ENCODE data around the gene KERA.

KERA gene

GRCh38 chr12:91033251-91033650 is 24.6 kb downstream of the KERA start (continued):
- TF ChIP-seq, protein P1, sequence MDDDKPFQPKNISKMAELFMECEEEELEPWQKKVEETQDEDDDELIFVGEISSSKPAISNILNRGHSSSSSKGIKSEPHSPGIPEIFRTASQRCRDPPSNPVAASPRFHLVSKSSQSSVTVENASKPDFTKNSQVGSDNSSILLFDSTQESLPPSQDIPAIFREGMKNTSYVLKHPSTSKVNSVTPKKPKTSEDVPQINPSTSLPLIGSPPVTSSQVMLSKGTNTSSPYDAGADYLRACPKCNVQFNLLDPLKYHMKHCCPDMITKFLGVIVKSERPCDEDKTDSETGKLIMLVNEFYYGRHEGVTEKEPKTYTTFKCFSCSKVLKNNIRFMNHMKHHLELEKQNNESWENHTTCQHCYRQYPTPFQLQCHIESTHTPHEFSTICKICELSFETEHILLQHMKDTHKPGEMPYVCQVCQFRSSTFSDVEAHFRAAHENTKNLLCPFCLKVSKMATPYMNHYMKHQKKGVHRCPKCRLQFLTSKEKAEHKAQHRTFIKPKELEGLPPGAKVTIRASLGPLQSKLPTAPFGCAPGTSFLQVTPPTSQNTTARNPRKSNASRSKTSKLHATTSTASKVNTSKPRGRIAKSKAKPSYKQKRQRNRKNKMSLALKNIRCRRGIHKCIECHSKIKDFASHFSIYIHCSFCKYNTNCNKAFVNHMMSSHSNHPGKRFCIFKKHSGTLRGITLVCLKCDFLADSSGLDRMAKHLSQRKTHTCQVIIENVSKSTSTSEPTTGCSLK (tag by site-specific recombination; IDR thresholded peaks at IDR 0.05): no peak
- TF ChIP-seq ZBTB49 (tag by site-specific recombination; IDR thresholded peaks at IDR 0.05; ENCODE audit: low read depth) (no peak), ZBTB7A (tag by site-specific recombination; IDR thresholded peaks at IDR 0.05; ENCODE audit: low read depth) (no peak), ZNF398 (tag by site-specific recombination; IDR thresholded peaks at IDR 0.05) (no peak), ZNF558 (tag by site-specific recombination; IDR thresholded peaks at IDR 0.05) (no peak), ZNF324 (tag by site-specific recombination; IDR thresholded peaks at IDR 0.05) (no peak), ZNF610 (tag by site-specific recombination; IDR thresholded peaks at IDR 0.05; ENCODE audit: borderline replicate concordance) (no peak)
- TF ChIP-seq, protein P2, sequence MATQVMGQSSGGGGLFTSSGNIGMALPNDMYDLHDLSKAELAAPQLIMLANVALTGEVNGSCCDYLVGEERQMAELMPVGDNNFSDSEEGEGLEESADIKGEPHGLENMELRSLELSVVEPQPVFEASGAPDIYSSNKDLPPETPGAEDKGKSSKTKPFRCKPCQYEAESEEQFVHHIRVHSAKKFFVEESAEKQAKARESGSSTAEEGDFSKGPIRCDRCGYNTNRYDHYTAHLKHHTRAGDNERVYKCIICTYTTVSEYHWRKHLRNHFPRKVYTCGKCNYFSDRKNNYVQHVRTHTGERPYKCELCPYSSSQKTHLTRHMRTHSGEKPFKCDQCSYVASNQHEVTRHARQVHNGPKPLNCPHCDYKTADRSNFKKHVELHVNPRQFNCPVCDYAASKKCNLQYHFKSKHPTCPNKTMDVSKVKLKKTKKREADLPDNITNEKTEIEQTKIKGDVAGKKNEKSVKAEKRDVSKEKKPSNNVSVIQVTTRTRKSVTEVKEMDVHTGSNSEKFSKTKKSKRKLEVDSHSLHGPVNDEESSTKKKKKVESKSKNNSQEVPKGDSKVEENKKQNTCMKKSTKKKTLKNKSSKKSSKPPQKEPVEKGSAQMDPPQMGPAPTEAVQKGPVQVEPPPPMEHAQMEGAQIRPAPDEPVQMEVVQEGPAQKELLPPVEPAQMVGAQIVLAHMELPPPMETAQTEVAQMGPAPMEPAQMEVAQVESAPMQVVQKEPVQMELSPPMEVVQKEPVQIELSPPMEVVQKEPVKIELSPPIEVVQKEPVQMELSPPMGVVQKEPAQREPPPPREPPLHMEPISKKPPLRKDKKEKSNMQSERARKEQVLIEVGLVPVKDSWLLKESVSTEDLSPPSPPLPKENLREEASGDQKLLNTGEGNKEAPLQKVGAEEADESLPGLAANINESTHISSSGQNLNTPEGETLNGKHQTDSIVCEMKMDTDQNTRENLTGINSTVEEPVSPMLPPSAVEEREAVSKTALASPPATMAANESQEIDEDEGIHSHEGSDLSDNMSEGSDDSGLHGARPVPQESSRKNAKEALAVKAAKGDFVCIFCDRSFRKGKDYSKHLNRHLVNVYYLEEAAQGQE (tag by site-specific recombination; IDR thresholded peaks at IDR 0.05): no peak

GRCh38 chr12:91023326-91024004 is 34.4 kb downstream of the KERA start:
- H3K4me1 ChIP-seq (ENCODE audit: control insufficient read depth, insufficient read depth, low read length): no peaks in the 10 kb centered on the region
- POLR2A ChIA-PET: no interaction called here
- no peaks in the 10 kb centered on the region for H3K36me3 ChIP-seq (ENCODE audit: control insufficient read depth in 2 of 2, insufficient read depth in 1 of 2, low read length in 2 of 2)
- no peak overlapping the region for H3K27ac ChIP-seq (ENCODE audit: extremely low read depth, low read depth, low read length)
- CTCF ChIA-PET: interaction anchor here (1.2 kb wide), 1 partner anchor 85 kb away, joined by 3 read pairs; no protein-coding TSS in a partner anchor
- no peak overlapping the region for H3K4me3 ChIP-seq (ENCODE audit: low read depth, low read length)
- no peaks in the 10 kb centered on the region for H3K9me3 ChIP-seq (ENCODE audit: control insufficient read depth, insufficient read depth, low read depth, low read length)
- TF ChIP-seq ZNF24 (tag by site-specific recombination; IDR thresholded peaks at IDR 0.05) (no peak), ZBTB26 (tag by site-specific recombination; optimal IDR thresholded peaks at IDR 0.05) (no peak), ZNF133 (tag by site-specific recombination; IDR thresholded peaks at IDR 0.05) (no peak), SP3 (tag by site-specific recombination; IDR thresholded peaks at IDR 0.05) (no peak), ZNF692 (tag by site-specific recombination; IDR thresholded peaks at IDR 0.05) (no peak), ZNF266 (tag by site-specific recombination; IDR thresholded peaks at IDR 0.05; ENCODE audit: low read depth) (no peak), ZNF530 (tag by site-specific recombination; IDR thresholded peaks at IDR 0.05; ENCODE audit: low read depth) (no peak), KLF10 (tag by site-specific recombination; IDR thresholded peaks at IDR 0.05) (no peak), ZNF157 (tag by site-specific recombination; IDR thresholded peaks at IDR 0.05) (no peak), ZNF416 (tag by site-specific recombination; IDR thresholded peaks at IDR 0.05) (no peak)
- TF ChIP-seq, protein P3, sequence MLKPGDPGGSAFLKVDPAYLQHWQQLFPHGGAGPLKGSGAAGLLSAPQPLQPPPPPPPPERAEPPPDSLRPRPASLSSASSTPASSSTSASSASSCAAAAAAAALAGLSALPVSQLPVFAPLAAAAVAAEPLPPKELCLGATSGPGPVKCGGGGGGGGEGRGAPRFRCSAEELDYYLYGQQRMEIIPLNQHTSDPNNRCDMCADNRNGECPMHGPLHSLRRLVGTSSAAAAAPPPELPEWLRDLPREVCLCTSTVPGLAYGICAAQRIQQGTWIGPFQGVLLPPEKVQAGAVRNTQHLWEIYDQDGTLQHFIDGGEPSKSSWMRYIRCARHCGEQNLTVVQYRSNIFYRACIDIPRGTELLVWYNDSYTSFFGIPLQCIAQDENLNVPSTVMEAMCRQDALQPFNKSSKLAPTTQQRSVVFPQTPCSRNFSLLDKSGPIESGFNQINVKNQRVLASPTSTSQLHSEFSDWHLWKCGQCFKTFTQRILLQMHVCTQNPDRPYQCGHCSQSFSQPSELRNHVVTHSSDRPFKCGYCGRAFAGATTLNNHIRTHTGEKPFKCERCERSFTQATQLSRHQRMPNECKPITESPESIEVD (tag by site-specific recombination; IDR thresholded peaks at IDR 0.05): no peak

All from HEK293 (cell line).